Measurements from ENCODE around the gene LCA5L.
A peak's percentile ranks its signal among the peaks of the same experiment; 100 is the strongest.
"Not testable (repeated sequence)": the region's sequence is repeated elsewhere in the genome, so short reads cannot be mapped to it uniquely, and the experiment has no call there.

LCA5L gene

GRCh38 chr21:39451332-39452206 is 6.0 kb upstream of the LCA5L start, which contains the start of gene SH3BGR:
TSS of gene SH3BGR (plus strand) at chr21:39451970. CDS start at chr21:39452097, 127 bp downstream.
- DNase-seq (ENCODE audit: low read depth), result no peak

- no peak for DNase-seq (ENCODE audit: low read depth)
Measured at GRCh38 chr21:39447264-39447663, 1.7 kb upstream of the LCA5L start.

- no peak for DNase-seq (ENCODE audit: low read depth)
Measured at GRCh38 chr21:39444421-39445180, 977 bp downstream of the LCA5L start.

- no peak for DNase-seq (ENCODE audit: low read depth)
Measured at GRCh38 chr21:39441502-39442475, 3.8 kb downstream of the LCA5L start.

GRCh38 chr21:39439232-39439631 is 6.3 kb downstream of the LCA5L start:
- no peak for DNase-seq (ENCODE audit: low read depth)

GRCh38 chr21:39434950-39435349 is 10.6 kb downstream of the LCA5L start:
- no peak for DNase-seq (ENCODE audit: low read depth)

- DNase-seq (ENCODE audit: low read depth), result no peak
Measured at GRCh38 chr21:39430954-39431353, 14.6 kb downstream of the LCA5L start.

GRCh38 chr21:39430457-39430856 is 15.1 kb downstream of the LCA5L start:
- no peak for DNase-seq (ENCODE audit: low read depth)

- no peak for DNase-seq (ENCODE audit: low read depth)
Measured at GRCh38 chr21:39430016-39430415, 15.6 kb downstream of the LCA5L start.

GRCh38 chr21:39429445-39429844 is 16.1 kb downstream of the LCA5L start:
- no peak for DNase-seq (ENCODE audit: low read depth)

- DNase-seq (ENCODE audit: low read depth), result no peak
Measured at GRCh38 chr21:39422527-39423241, 22.9 kb downstream of the LCA5L start.

GRCh38 chr21:39419204-39419603 is 26.4 kb downstream of the LCA5L start:
- DNase-seq (ENCODE audit: low read depth), result not testable (repeated sequence)

- no peak for DNase-seq (ENCODE audit: low read depth)
Measured at GRCh38 chr21:39406065-39406464, 39.5 kb downstream of the LCA5L start.

- no peak for DNase-seq (ENCODE audit: low read depth)
Measured at GRCh38 chr21:39400173-39400572, 45.4 kb downstream of the LCA5L start.

- no peak for DNase-seq (ENCODE audit: low read depth)
Measured at GRCh38 chr21:39397646-39398385, 47.8 kb downstream of the LCA5L start.

- no peak for DNase-seq (ENCODE audit: low read depth)
Measured at GRCh38 chr21:39392981-39393380, 52.6 kb downstream of the LCA5L start.

- DNase-seq (ENCODE audit: low read depth), result no peak
Measured at GRCh38 chr21:39390212-39390765, 55.3 kb downstream of the LCA5L start.

GRCh38 chr21:39388811-39389155 is 56.8 kb downstream of the LCA5L start:
- no peak for DNase-seq (ENCODE audit: low read depth)

- DNase-seq (ENCODE audit: low read depth), result peak; percentile 62
Measured at GRCh38 chr21:39388038-39388810, 57.4 kb downstream of the LCA5L start.
